Stimulated activated CD4-positive, alpha-beta T cell treated with anti-CD3 and anti-CD28 coated beads, Interleukin-1b, Interleukin-23, amount 100 ng/mL, for 24 hours (primary cell): ENCODE results near the gene TRPM2.

Experiments used
- DNase-seq, 4 experiments: peaks; one replicate each; pipeline ENCODE4 v3.0.0-alpha.2; 2020; ENCODE audit warnings: low read depth in 4 of 4, low spot score in 1 of 4

The TRPM2 gene

DNA sequence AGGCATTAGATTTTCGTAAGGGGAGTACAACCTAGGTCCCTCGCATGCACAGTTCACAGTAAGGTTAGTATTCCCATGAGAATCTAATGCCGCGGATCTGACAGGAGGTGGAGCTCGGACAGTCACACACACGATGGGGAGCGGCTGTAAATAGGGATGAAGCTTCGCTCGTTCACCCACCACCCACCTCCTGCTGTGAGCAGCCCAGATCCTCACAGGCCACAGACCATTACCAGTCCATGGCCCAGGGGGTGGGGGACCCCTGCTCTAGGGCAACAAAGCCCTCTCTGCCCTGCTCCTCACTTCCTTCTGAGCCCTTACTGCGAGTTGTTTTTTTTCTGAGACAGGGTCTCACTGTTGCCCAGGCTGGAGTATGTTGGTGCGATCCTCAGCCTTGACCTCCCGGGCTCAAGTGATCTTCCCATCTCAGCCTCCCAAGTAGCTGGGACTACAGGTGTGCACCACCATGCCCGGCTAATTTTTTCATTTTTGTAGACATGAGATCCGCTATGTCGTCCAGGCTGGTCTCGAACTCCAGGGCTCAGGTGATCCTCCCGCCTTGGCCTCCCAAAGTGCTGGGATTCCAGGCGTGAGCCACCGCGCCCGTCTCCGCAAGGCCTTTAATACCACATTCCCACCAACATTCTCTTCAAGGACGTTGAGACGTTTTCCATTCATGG is 21.3 kb downstream of the TRPM2 start:
- DNase-seq = no peak

DNA sequence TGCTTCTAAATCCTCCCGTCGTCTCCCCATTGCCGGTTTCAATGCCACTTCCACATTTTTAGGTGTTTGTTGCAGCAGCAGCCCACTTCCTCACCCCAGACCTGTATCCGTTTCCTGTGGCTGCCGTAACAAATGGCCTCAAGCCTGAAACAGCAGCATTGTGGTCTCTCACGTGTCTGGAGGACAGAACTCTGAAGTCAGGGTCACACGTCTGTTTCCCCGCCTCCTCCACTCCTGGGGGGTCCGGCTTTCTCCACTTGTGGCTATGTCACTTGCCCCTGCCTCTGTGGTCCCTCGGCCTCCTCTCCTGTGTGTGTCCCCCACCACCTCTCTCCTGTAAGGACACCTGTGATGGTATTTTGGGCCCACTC is 21.8 kb downstream of the TRPM2 start:
- DNase-seq = no peak

DNA sequence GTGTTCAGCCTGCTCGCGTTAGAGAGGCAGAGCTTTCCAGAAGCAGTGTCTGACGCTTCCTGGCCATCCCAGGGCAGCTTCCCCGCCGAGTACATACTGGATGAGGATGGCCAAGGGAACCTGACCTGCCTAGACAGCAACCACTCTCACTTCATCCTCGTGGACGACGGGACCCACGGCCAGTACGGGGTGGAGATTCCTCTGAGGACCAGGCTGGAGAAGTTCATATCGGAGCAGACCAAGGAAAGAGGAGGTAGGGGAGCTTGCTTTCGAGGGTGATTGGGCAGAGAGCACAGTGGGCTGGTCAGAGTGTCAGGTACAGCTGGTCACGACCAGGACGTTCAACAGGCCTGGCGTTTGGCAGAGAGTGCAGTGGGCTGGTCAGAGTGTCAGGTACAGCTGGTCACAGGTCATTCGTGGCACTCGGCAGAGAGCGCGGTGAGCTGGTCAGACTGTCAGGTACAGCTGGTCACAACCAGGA is 22.4 kb downstream of the TRPM2 start:
- DNase-seq = no peak

DNA sequence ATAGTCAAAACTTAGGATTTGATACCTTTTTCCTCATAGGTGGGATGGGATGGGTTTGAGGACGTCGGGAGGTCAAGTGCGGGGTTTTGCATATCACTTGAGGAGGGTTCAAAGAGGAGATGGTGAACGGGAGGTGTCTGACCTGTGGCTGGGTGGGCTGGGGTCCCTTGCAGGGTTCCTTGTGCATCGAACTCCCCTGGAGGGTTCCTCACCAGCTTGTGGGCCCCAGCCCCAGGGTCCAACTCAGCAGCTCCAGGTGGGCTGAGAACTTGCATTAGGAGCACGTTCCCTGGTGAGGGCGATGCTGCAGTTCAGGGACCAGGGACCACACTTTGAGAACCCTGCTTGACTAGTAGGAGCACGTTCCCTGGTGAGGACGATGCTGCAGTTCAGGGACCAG is 23.2 kb downstream of the TRPM2 start:
- no peak for DNase-seq

DNA sequence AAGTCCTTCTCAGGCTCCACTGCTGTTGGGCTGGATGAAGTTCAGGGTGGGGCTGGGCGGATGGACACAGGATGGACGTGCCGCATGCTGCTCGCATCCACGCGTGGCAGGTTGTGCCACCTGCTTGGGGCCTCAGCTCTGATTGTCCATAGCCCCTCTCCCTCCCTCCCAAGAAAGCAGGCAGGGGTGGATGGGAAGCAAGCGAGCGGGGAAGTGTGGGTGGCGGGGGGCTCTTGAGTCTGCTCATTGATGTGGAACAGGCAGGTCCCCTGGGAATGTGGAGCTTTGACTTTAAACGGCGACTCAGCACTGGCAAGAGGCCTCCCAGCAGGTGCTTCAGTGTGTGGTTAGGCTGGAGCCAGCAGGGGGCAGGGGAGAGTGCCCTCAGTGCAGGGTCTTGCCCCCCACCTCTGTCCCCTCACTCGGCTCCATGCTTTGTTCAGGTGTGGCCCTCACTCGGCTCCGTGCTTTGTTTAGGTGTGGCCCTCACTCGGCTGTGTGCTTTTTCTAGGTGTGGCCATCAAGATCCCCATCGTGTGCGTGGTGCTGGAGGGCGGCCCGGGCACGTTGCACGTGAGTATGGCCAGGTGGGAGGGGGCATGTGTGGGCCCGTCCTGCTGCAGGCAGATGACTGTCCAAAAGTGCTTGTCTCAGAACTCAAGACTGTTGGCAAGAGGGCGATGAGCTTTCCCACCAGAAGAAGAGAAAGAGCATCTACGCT is 23.9 kb downstream of the TRPM2 start:
- DNase-seq = no peak

DNA sequence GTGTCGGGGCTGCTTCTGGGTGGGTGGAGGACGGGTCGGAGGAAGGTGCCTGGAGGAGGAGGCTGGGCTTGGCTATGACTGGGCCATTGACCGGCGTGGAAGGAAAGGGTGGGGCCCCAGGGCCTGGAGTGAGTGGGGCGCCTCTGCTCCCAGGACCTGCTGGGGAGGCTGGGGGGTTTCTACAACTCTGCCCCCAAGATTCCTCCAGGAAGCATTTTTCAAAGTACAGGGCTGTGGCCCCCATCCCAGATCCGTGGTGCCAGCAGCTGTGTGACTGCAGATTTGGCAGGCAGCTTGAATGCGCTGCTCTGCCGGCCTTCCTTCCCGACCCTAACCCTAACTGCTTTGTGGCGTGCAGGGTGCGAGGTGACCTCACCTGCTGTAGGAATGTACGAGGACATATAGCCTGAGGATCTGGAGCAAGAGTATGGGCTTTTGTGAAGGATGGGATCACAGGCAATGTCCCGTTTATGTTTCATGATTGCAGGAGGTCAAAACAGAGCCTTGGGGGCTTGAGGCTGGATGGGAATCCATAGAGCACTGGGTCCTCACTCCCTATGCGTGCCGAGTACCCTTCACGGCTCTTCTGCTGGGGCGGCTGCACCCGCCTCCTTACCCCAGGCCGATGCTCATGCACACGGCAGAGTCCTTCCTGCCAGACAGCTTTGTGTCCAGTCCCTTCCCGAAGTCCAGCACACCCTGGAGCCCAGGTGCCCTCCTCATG is 24.7 kb downstream of the TRPM2 start:
- DNase-seq = no peak

DNA sequence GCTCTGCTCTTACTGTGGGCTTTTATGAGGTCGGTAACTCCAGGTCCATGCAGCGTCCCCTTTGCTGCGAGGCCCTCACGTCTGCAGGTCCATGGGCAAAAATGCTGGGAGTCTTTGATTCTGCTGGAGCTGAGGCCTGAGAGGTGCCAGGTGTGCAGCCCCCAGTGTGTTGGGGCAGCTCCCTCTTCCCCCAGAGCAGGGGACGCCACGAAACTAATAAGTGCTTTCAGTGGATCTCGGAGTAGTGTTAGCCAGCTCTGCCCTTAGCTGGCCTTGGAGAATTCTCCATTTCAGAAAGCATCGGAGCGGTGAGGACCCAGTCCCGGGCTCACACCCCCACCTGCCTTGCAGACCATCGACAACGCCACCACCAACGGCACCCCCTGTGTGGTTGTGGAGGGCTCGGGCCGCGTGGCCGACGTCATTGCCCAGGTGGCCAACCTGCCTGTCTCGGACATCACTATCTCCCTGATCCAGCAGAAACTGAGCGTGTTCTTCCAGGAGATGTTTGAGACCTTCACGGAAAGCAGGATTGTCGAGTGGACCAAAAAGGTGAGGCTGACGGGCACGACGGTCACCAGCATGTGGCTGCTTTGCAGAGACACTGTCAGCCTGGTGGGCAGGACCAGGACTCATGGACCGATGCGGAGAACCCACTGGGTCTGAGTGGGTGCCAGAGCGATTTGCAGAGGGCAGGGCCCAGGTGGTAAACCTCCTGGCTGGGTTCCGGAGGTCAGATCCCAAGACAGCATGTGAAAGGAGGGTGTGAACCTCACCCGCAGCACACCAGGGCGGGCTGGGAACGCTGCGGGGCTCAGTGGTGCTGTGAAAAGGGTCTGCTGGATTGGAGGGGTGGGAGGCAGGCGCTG is 25.5 kb downstream of the TRPM2 start:
- DNase-seq = no peak

DNA sequence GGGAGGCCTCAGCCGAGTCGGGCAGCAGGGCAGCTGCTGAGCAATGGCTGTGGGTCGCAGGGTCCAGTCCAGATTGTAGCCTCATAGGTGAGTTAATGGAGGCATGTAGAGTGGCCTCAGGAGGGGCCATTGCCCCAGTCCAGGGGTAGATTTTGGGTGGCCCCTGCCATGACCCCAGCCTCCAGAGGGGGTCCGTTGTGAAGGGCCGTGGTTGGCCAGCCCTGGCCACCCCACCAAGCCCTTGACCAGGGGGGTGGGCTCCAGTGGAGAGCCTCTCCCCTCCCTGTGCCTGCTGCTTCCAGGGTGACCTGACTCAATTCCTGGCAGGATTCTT is 26.1 kb downstream of the TRPM2 start:
- DNase-seq = no peak

DNA sequence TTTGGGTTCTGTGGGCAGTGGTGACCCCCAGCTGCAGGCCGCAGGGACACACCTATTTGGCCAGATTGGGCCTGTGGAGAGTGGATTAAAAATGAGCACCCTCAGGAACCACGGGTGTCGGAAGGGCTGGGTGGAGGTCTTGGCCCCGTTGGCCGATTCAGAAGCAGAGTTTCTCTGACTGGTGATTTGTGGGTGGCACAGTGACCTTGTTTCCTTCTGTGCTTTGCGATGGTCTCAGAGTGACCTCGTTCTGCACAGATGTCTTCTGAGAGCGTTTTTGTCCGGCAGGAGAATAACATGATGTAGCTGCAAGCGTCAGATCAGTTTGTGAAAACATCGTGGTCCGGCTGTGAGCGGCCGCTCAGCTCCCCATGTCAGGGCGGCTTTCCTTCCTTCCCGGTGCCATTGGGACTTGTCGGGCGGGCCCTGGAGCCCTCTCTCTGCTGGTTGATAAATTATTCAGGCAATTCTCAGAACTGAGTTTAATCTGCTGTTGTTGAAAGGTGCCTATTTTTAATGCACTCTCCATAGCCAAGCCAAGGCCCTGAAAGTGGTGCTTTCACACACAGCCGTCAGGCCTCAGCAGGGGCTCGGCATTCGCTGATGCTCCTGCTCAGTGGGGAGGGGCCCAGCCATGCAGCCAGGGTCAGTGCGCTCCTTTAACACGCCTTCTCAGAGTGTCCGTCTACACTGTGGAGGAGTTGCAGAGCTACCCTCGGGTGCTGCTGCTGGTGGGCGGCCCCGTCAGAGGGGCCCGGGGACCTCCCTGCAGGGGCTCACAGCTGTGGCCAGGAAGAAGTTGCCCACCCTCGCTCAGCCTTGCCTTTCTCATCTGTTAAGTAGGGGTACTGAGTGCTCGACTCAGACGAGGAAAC is 26.8 kb downstream of the TRPM2 start:
- DNase-seq = no peak

DNA sequence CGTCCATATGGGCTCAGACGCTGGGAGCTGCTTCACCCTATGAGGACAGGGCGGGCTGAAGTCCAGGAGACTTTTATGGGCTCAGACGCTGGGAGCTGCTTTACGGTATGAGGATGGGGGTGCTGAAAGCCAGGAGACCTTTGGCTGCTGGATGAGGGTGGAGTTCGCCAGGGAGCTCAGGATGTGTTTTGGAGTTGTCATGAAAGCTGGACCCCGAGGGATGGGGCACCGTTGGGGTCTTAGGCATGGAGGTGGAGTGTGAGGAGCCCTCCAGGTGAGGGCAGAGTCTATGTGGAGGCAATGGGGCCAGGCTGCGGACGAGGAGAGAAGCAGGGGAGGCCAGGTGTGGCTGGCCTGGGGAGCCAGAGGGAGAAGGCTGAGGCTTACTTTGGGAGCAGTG is 27.5 kb downstream of the TRPM2 start:
- DNase-seq = no peak

DNA sequence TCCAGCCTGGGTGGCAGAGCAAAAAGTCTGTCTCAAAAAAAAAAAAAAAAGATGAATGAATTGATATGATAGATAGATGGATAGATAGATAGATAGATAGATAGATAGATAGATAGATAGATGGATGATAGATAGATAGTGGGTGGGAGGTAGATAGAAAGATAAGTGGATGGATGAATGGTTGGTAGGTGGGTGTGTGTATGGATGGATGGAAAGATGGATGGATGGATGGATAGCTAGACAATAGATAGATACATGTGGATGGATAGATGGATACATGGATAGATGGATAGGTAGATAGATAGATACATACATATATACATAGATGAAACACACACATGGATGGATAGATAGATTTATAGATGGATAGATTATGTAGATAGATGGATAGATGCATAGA is 28.5 kb downstream of the TRPM2 start:
- no peak for DNase-seq

DNA sequence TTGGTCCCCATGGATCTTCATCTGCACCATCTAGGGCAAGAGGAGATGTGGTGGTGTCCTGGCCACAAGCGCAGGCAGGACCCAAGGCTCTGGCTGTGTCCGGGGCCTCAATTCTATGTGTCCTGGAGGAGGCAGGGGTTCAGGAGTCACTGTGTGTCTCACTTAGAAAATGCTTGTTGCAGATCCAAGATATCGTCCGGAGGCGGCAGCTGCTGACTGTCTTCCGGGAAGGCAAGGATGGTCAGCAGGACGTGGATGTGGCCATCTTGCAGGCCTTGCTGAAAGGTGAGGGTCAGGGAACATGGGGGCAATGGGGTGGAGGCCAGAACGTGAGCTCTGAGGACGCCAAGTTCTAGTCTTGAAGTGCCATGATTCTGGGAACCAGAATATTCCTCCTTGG is 29.1 kb downstream of the TRPM2 start:
- DNase-seq = no peak

DNA sequence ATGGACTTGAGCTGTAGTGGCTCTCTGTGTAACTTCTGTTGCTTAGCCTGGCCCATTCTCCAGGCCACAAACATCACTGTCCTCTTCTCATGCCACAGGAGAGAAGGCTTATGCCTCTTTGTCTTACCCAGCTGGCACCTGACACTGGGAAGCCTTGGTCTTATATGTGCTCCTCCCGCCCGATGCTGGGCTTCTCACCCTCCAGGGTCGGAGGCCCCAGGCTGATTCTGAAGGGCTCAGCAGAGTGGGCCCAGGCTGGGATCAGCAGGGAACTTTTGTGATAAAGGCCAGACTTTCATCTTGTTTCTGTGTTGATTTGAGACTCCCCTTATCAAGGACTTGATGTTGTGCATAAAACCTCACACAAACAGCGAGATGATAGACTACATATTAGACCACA is 29.8 kb downstream of the TRPM2 start:
- DNase-seq = no peak

DNA sequence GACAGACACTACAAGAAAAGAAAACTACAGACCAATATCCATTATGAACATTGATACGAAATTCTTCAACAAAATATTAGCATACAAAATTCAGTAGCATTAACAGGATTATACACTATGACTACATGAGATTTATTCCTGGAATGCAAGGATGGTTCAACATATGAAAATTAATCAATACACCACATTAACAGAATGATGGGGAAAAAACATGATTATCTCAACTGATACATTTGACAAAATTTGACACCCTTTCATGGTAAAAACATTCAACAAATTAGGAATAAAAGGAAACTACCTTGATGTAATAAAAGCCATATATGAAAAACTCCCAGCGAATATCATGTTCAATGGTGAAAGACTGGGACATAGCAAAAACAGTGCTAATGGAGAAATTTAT is 31.5 kb downstream of the TRPM2 start:
- no peak for DNase-seq

DNA sequence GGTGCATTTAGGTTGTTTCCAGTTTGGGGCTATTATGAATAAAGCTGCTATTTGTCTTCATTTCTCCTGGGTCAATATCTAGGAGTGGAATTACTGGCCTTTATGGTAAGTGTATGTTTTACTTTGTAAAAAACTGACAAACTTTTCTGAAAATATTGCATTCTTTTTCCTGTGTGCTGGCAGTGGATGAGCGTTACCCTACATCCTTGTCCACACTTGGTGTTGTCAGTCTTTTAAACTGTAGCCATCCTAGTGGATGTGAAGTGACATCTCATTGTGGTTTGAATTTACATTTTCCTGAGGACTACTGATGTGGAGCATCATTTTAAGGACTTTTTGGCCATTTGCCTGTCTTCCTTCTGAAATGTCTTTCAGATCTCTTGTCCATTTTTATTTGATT is 35.9 kb downstream of the TRPM2 start:
- DNase-seq = no peak

DNA sequence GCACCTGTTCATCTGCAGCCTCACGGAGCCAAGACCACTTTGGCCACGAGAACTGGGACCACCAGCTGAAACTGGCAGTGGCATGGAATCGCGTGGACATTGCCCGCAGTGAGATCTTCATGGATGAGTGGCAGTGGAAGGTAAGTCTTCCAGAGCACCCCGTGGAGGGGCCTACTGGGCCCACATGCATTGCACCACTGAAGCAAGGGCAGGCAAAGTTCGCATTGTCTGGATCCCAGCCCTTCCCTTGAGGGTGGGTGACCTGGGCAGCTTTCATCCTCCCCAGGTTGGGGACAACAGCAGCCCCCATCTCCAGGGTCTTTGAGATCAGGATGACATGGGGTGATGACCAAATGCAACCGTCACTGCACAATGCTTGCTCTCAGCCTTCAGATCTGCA is 37.5 kb downstream of the TRPM2 start:
- no peak for DNase-seq

DNA sequence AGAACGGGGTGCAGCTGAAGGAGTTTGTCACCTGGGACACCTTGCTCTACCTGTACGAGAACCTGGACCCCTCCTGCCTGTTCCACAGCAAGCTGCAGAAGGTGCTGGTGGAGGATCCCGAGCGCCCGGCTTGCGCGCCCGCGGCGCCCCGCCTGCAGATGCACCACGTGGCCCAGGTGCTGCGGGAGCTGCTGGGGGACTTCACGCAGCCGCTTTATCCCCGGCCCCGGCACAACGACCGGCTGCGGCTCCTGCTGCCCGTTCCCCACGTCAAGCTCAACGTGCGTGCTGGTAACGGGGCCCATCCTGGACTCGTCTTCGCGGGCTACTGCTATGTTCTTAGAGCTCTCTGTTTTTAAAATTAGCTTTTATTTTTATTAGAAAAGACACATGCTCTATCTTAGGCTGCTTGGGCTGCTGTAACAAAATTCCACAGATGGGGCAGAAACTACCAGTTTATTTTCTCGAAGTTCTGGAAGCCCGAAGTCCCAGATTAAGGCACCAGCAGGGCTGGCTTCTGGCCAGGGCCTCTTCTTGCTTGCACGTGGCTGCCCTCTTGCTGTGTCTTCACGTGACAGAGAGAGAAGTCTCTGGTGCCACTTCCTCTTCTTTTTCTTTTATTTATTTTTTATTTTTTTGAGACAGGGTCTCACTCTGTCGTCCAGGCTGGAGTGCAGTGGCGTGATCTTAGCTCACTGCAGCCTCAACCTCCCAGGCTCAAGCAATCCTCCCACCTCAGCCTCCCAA is 38.1 kb downstream of the TRPM2 start:
- no peak for DNase-seq

DNA sequence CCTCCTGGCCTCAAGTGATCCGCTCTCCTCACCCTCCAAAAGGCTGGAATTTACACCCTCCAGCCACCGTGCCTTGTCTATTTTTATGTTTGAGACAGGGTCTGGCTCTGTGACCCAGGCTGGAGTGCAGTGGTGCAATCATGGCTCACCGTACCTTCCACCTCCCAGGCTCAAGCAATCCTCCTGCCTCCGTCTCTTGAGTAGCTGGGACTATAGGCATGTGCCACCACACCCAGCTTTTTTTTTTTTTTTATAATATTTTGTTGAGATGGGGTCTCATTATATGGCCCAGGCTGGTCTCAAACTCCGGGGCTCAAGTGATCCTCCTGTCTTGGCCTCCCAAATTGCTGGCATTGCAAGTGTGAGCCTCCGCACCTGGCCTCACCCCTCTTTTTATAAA is 38.8 kb downstream of the TRPM2 start:
- no peak for DNase-seq

DNA sequence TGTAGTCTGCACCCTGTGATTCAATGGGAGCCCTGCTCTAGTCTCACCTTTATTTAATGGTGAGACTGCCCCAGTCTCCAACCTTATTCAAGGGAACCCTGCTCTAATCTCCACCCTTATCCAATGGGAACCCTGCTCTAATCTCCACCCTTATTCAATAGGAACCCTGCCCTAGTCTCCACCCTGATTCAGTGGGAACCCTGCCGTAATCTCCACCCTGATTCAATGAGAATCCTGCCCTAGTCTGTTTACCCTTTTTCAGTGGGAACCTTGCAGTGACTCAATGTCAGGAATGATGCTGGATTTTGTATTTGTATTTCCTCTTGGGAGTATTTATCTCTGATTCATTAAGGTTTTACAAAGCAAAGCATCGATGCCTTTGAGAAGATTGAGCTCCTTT is 39.5 kb downstream of the TRPM2 start:
- no peak for DNase-seq

DNA sequence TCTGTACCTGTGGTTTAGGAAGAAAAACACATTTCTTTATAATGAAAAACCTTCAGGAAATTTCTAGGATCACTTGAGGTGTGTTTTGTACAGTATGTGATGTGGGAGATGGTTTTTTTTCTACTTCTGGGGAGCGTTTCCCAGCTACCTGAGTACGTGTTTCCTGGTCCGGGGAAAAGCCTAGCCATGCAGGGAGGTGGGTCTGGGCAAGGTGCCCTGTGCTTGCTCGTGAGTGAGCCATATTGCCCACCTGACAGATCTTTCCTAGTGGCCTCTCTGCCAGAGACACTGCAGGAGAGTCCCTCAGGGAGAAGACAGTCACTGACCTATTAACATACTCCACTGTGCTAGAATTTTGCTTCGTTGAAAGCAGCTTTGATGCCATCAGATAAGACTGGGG is 41.3 kb downstream of the TRPM2 start:
- DNase-seq = no peak
